ENCODE measurements around the gene RANBP17.

GRCh38 chr5:171252674-171253073, 390.9 kb downstream of the RANBP17 start:
- no peak for TF ChIP-seq SUZ12 (IDR thresholded peaks at IDR 0.05)
- TF ChIP-seq ARNT (IDR thresholded peaks at IDR 0.05), result no peak
- TF ChIP-seq TARDBP (IDR thresholded peaks at IDR 0.05), result no peak

All from HEK293T (cell line).